ENCODE data around the gene PLEKHG4.
A peak's percentile ranks its signal among the peaks of the same experiment; 100 is the strongest.

The PLEKHG4 gene, protein sequence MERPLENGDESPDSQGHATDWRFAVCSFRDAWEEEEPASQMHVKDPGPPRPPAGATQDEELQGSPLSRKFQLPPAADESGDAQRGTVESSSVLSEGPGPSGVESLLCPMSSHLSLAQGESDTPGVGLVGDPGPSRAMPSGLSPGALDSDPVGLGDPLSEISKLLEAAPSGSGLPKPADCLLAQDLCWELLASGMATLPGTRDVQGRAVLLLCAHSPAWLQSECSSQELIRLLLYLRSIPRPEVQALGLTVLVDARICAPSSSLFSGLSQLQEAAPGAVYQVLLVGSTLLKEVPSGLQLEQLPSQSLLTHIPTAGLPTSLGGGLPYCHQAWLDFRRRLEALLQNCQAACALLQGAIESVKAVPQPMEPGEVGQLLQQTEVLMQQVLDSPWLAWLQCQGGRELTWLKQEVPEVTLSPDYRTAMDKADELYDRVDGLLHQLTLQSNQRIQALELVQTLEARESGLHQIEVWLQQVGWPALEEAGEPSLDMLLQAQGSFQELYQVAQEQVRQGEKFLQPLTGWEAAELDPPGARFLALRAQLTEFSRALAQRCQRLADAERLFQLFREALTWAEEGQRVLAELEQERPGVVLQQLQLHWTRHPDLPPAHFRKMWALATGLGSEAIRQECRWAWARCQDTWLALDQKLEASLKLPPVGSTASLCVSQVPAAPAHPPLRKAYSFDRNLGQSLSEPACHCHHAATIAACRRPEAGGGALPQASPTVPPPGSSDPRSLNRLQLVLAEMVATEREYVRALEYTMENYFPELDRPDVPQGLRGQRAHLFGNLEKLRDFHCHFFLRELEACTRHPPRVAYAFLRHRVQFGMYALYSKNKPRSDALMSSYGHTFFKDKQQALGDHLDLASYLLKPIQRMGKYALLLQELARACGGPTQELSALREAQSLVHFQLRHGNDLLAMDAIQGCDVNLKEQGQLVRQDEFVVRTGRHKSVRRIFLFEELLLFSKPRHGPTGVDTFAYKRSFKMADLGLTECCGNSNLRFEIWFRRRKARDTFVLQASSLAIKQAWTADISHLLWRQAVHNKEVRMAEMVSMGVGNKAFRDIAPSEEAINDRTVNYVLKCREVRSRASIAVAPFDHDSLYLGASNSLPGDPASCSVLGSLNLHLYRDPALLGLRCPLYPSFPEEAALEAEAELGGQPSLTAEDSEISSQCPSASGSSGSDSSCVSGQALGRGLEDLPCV

DNA sequence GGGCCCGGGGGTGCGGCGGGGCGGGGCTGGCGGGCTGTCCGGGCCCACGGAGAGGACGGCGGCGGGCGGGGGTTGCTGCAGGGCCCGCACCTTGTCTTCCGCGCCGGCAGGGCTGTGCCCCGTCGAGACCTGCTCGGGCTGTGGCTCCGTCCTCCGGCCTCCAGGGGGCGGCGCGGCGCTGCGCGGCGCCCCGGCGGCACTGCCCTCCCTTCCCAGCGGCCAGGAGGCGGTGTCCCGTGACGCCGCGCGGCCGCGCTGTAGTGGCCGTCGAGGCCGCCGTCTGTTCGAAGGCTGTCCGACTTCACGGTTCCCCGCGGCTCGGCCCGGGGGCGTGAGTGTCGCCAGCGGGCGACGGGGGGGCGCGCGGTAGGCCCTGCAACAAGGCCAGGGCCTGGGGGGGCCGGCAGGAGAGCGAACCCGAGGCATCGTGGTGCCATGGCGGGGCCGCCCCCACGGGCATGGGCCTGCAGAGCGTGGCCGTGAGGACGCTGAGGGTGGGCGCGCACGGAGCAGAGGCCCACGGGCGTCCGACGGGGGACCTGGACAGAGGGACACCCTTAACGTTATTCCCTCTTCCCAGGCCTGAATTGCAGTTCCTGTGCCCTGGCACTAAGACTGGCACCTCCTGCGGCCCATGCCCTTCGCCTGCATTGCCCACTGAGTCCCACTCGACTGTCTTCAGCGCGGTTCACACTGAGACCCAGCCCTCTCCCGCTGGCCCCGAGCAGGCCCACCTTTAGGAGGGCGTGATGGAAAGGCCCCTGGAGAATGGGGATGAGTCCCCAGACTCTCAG lies at the start of gene PLEKHG4:
Gene PLEKHG4, plus strand, starts transcription at position 237 of the 794 bp plus-strand sequence. Its CDS starts 513 bp downstream, at position 750.
- Histone ChIP-seq H4K20me1 (ENCODE audit: insufficient read depth) (no peaks in the 10 kb centered on the region), H3K36me3 (ENCODE audit: insufficient read depth) (no peaks in the 10 kb centered on the region), H3K79me2 (ENCODE audit: insufficient read depth, low read depth) (peaks cover 21% of the 10 kb centered on the region), H3K27ac (peak within 1 kb of the TSS; percentile 43), H3K4me2 (peak within 1 kb of the TSS; percentile 83), H3K27me3 (ENCODE audit: insufficient read depth, low read depth) (no peaks in the 10 kb centered on the region), H3K9ac (peak within 1 kb of the TSS; percentile 79), H3K4me1 (ENCODE audit: low read depth, poor library complexity, severe bottlenecking) (peaks cover 37% of the 10 kb centered on the region), H3K4me3 (IDR thresholded peaks at IDR 0.05; ENCODE audit: insufficient read depth, low read depth, low read length) (peak within 1 kb of the TSS; percentile 53), H2AFZ (ENCODE audit: low read depth) (peak within 1 kb of the TSS; percentile 54)
- TF ChIP-seq, protein P1, sequence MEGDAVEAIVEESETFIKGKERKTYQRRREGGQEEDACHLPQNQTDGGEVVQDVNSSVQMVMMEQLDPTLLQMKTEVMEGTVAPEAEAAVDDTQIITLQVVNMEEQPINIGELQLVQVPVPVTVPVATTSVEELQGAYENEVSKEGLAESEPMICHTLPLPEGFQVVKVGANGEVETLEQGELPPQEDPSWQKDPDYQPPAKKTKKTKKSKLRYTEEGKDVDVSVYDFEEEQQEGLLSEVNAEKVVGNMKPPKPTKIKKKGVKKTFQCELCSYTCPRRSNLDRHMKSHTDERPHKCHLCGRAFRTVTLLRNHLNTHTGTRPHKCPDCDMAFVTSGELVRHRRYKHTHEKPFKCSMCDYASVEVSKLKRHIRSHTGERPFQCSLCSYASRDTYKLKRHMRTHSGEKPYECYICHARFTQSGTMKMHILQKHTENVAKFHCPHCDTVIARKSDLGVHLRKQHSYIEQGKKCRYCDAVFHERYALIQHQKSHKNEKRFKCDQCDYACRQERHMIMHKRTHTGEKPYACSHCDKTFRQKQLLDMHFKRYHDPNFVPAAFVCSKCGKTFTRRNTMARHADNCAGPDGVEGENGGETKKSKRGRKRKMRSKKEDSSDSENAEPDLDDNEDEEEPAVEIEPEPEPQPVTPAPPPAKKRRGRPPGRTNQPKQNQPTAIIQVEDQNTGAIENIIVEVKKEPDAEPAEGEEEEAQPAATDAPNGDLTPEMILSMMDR (conservative IDR thresholded peaks at IDR 0.05; ENCODE audit: low read depth, low read length) = peak; percentile 10; the same call in 1 of the 2 replicates

DNA sequence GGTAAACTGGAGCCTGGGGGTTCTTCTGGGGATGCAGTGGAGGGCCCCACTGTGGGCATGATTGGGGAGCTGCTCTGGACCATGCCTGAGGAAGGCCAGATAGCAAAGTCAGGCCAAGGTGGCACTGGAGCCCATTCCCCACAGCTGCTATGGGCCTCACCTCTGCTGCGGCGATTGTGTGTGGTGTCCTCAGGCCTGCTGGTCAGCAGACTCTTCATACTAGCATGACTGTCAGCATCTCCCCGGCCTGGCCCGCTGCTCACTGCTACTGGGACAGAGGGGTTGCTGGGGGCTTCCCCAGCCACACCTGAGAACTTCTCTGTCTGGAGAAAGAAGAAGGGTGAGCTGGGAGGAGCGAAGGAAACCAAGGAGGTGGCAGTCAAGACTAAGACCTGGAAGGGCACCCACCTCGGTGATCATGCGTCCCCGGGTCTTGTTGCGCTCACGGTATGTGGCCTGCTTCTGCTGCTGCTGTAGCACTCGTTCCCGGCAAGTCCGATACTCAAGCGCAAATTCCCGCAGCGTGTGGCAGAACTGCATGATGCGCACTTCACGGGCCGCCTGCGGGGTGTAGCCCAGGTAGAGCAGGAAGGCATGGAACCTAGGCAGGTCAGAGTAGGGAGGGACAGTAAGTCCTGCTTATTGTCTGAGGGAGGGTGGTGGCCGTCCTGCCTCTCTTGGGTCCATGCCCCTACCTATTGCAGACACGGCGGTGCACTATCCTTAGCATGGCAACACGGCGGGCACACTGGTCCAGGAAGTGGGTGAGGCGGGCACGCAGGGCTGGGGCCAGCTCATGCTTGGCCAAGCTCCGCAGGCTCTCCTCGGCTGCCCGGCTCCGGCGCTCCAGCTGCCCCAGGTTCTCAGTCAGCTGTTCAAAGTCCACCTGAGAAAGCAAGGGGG lies 49.2 kb upstream of the PLEKHG4 start:
- TF ChIP-seq, protein P1 (conservative IDR thresholded peaks at IDR 0.05; ENCODE audit: low read depth, low read length) = no peak
- Histone ChIP-seq H3K36me3 (ENCODE audit: insufficient read depth) (no peaks in the 10 kb centered on the region), H2AFZ (ENCODE audit: low read depth) (no peak overlapping the region), H3K9ac (no peak overlapping the region), H3K4me3 (IDR thresholded peaks at IDR 0.05; ENCODE audit: insufficient read depth, low read depth, low read length) (no peak overlapping the region), H3K4me1 (ENCODE audit: low read depth, poor library complexity, severe bottlenecking) (peaks cover 16% of the 10 kb centered on the region), H3K4me2 (no peak overlapping the region), H3K27ac (no peak overlapping the region), H4K20me1 (ENCODE audit: insufficient read depth) (no peaks in the 10 kb centered on the region), H3K79me2 (ENCODE audit: insufficient read depth, low read depth) (peaks cover 16% of the 10 kb centered on the region), H3K27me3 (ENCODE audit: insufficient read depth, low read depth) (no peaks in the 10 kb centered on the region)

GRCh38 chr16:67230809-67231660 lies 48.3 kb upstream of the PLEKHG4 start:
- Histone ChIP-seq H3K27me3 (ENCODE audit: insufficient read depth, low read depth) (no peaks in the 10 kb centered on the region), H2AFZ (ENCODE audit: low read depth) (no peak overlapping the region), H3K4me2 (no peak overlapping the region), H3K9ac (no peak overlapping the region), H4K20me1 (ENCODE audit: insufficient read depth) (no peaks in the 10 kb centered on the region), H3K4me1 (ENCODE audit: low read depth, poor library complexity, severe bottlenecking) (peaks cover 17% of the 10 kb centered on the region), H3K36me3 (ENCODE audit: insufficient read depth) (no peaks in the 10 kb centered on the region), H3K4me3 (IDR thresholded peaks at IDR 0.05; ENCODE audit: insufficient read depth, low read depth, low read length) (no peak overlapping the region), H3K79me2 (ENCODE audit: insufficient read depth, low read depth) (peaks cover 21% of the 10 kb centered on the region), H3K27ac (no peak overlapping the region)
- TF ChIP-seq, protein P1 (conservative IDR thresholded peaks at IDR 0.05; ENCODE audit: low read depth, low read length) = no peak

Data from KMS-11 (cell line).